Measurements from ENCODE around the gene MPL. TPM values are rescaled to one million over a fixed set of nuclear protein-coding genes. Genes with fewer than 3 reads are reported as not detected.

Gene MPL
- total RNA-seq, 2 experiments from 2014 or later: not detected

GRCh38 chr1:43351421-43352350, 14.1 kb downstream of the MPL start:
- CTCF ChIA-PET: no interaction called here
- POLR2A ChIA-PET: no interaction called here

- POLR2A ChIA-PET: no interaction called here
- CTCF ChIA-PET: no interaction called here
These were observed 14.7 kb downstream of the MPL start for GRCh38 chr1:43352351-43352705.

GRCh38 chr1:43352881-43353280, 15.3 kb downstream of the MPL start:
- ChIA-PET CTCF (no interaction called here), POLR2A (no interaction called here)

GRCh38 chr1:43354471-43354870, 16.9 kb downstream of the MPL start:
- ChIA-PET CTCF (no interaction called here), POLR2A (no interaction called here)

- POLR2A ChIA-PET: no interaction called here
These were observed 17.3 kb downstream of the MPL start for GRCh38 chr1:43354936-43355335.

GRCh38 chr1:43357251-43357650, 19.6 kb downstream of the MPL start:
- POLR2A ChIA-PET: interaction anchor here (1.0 kb wide), 1 partner anchor 10 kb away, joined by 3 read pairs; no protein-coding TSS in a partner anchor
- CTCF ChIA-PET: no interaction called here

More at GRCh38 chr1:43354936-43355335, 17.3 kb downstream of the MPL start:
- CTCF ChIA-PET: no interaction called here

- CTCF ChIA-PET: interaction anchor here (0.6 to 1.5 kb wide), 4 partner anchors 10 to 144 kb away, joined by 3 to 4 read pairs (median 4); partner anchors contain the start of gene ELOVL1
- POLR2A ChIA-PET: interaction anchor here (0.8 to 1.6 kb wide), 4 partner anchors 10 to 132 kb away, joined by 3 to 16 read pairs (median 3); partner anchors contain the start of genes ELOVL1 and HYI
These were observed 20.6 kb downstream of the MPL start for GRCh38 chr1:43358121-43358745.

- ChIA-PET POLR2A (interaction anchor here (0.8 to 1.6 kb wide), 4 partner anchors 9 to 132 kb away, joined by 3 to 16 read pairs (median 3); partner anchors contain the start of genes ELOVL1 and HYI), CTCF (interaction anchor here (1.1 to 1.5 kb wide), 3 partner anchors 9 to 132 kb away, joined by 3 to 4 read pairs (median 4); partner anchors contain the start of gene ELOVL1)
These were observed 21.4 kb downstream of the MPL start, which contains the start of gene CDC20 for GRCh38 chr1:43358746-43359693. Gene CDC20 (plus strand): TSS chr1:43358981. CDS start chr1:43359216, 235 bp downstream.

- CTCF ChIA-PET: interaction anchor here (1.1 kb wide), 1 partner anchor 30 kb away, joined by 3 read pairs; the partner anchor contains the start of genes MED8 and SZT2
- POLR2A ChIA-PET: no interaction called here
These were observed 22.1 kb downstream of the MPL start for GRCh38 chr1:43359696-43360095.

GRCh38 chr1:43360616-43361015, 23.0 kb downstream of the MPL start:
- ChIA-PET POLR2A (no interaction called here), CTCF (interaction anchor here (1.1 kb wide), 1 partner anchor 29 kb away, joined by 3 read pairs; the partner anchor contains the start of genes MED8 and SZT2)

GRCh38 chr1:43363283-43363934, 25.8 kb downstream of the MPL start:
- ChIA-PET POLR2A (interaction anchor here (0.6 kb wide), 1 partner anchor 29 kb away, joined by 9 read pairs; no protein-coding TSS in a partner anchor), CTCF (no interaction called here)

GRCh38 chr1:43363935-43364525, 26.4 kb downstream of the MPL start:
- ChIA-PET POLR2A (no interaction called here), CTCF (no interaction called here)

GRCh38 chr1:43365678-43366077, 28.1 kb downstream of the MPL start:
- ChIA-PET CTCF (no interaction called here), POLR2A (no interaction called here)

GRCh38 chr1:43366179-43366578, 28.6 kb downstream of the MPL start:
- POLR2A ChIA-PET: interaction anchor here (1.1 kb wide), 1 partner anchor 9 kb away, joined by 3 read pairs; no protein-coding TSS in a partner anchor
- CTCF ChIA-PET: no interaction called here

- CTCF ChIA-PET: no interaction called here
- POLR2A ChIA-PET: interaction anchor here (1.1 to 2.8 kb wide), 2 partner anchors 8 to 10 kb away, joined by 3 to 16 read pairs; partner anchors contain the start of gene CDC20
These were observed 29.0 kb downstream of the MPL start for GRCh38 chr1:43366601-43367025.

GRCh38 chr1:43367026-43367903, 29.6 kb downstream of the MPL start:
- ChIA-PET POLR2A (interaction anchor here (0.6 to 2.8 kb wide), 7 partner anchors 9 to 283 kb away, joined by 3 to 16 read pairs (median 6); partner anchors contain the start of genes CDC20, KDM4A, MED8 and SZT2), CTCF (interaction anchor here (1.0 to 1.9 kb wide), 4 partner anchors 9 to 87 kb away, joined by 4 to 11 read pairs (median 5); partner anchors contain the start of genes CDC20, HYI, MED8 and SZT2)

All from activated CD8-positive, alpha-beta memory T cell treated with anti-CD3 and anti-CD28 coated beads for 36 hours (primary cell).